GM18511 (cell line): ENCODE results near the gene HIPK2.
A peak's percentile ranks its signal among the peaks of the same experiment; 100 is the strongest.

Experiments
- ATAC-seq: cut with Tn5 transposase; IDR thresholded peaks from one replicate; pipeline ENCODE4 v1.9.1; 2021; ENCODE audit warnings: mild to moderate bottlenecking, moderate library complexity; ENCODE audit not compliant: unreplicated experiment

Gene HIPK2

GRCh38 chr7:139699640-139700504 lies 77.9 kb downstream of the HIPK2 start:
- no peak for ATAC-seq

- no peak for ATAC-seq
These were observed 79.0 kb downstream of the HIPK2 start for GRCh38 chr7:139698844-139699243.

- no peak for ATAC-seq
These were observed 79.5 kb downstream of the HIPK2 start for GRCh38 chr7:139698278-139698677.

- no peak for ATAC-seq
These were observed 80.7 kb downstream of the HIPK2 start for GRCh38 chr7:139697056-139697455.

GRCh38 chr7:139696552-139696951 lies 81.2 kb downstream of the HIPK2 start:
- peak; percentile 51 for ATAC-seq

- no peak for ATAC-seq
These were observed 82.2 kb downstream of the HIPK2 start for GRCh38 chr7:139695588-139695987.

GRCh38 chr7:139695051-139695450 lies 82.7 kb downstream of the HIPK2 start:
- no peak for ATAC-seq

- no peak for ATAC-seq
These were observed 83.5 kb downstream of the HIPK2 start for GRCh38 chr7:139694389-139694676.

GRCh38 chr7:139693651-139694388 lies 84.0 kb downstream of the HIPK2 start:
- no peak for ATAC-seq

- no peak for ATAC-seq
These were observed 85.1 kb downstream of the HIPK2 start for GRCh38 chr7:139692723-139693122.

GRCh38 chr7:139691253-139691781 lies 86.5 kb downstream of the HIPK2 start:
- ATAC-seq: no peak

GRCh38 chr7:139687980-139688632 lies 89.7 kb downstream of the HIPK2 start:
- ATAC-seq: no peak

GRCh38 chr7:139687211-139687954 lies 90.4 kb downstream of the HIPK2 start:
- ATAC-seq: no peak

- no peak for ATAC-seq
These were observed 94.5 kb downstream of the HIPK2 start for GRCh38 chr7:139683137-139683921.

GRCh38 chr7:139682136-139683013 lies 95.4 kb downstream of the HIPK2 start:
- peak; percentile 49 for ATAC-seq

GRCh38 chr7:139681812-139682135 lies 96.0 kb downstream of the HIPK2 start:
- ATAC-seq: no peak

GRCh38 chr7:139681463-139681755 lies 96.4 kb downstream of the HIPK2 start:
- no peak for ATAC-seq

- ATAC-seq: peak; percentile 45
These were observed 96.9 kb downstream of the HIPK2 start for GRCh38 chr7:139680676-139681462.
